PC-9 (cell line): ENCODE results near the gene DNM3. TPM values are rescaled to one million over a fixed set of nuclear protein-coding genes. Genes with fewer than 3 reads are reported as not detected.

Experiments
- BruUV-seq: library from RNA; stranded (reverse); fragments of 400-500 nt; replicated peaks from 2 replicates; lab custom pipeline; 2021; lab: Mats Ljungman, UMichigan
- CTCF ChIA-PET: fragments of 300-600 bp; sonication (Branson Sonifier 250); formaldehyde crosslinking; loops from one replicate; lab custom pipeline; 2022; ENCODE audit warnings: antibody characterized with exemption; lab: Charles Lee
- POLR2A ChIA-PET: fragments of 300-600 bp; sonication (Branson Sonifier 250); formaldehyde crosslinking; loops from one replicate; lab custom pipeline; 2022; ENCODE audit warnings: antibody characterized with exemption; ENCODE audit not compliant: unreplicated experiment; lab: Charles Lee
- DNase-seq, 2 experiments: peaks; one replicate each; pipeline versions ENCODE4 v3.0.0 to v3.0.0-alpha.2; 2015 to 2022; ENCODE audit warnings: mixed read lengths in 1 of 2
- H2AFZ ChIP-seq: fragments of 200-600 bp; sonication (generic); 2 replicates; pipeline ENCODE4 v1.8.1; 2017; ENCODE audit warnings: antibody characterized with exemption
- H3F3A ChIP-seq: fragments of 200-600 bp; sonication (generic); 2 replicates; pipeline ENCODE4 v1.8.1; 2017; ENCODE audit warnings: antibody characterized with exemption, mild to moderate bottlenecking, low read depth; ENCODE audit not compliant: insufficient read depth
- H3K27ac ChIP-seq: fragments of 200-600 bp; sonication (generic); 2 replicates; pipeline ENCODE4 v1.6.1; 2016; ENCODE audit warnings: mixed run types
- H3K27me3 ChIP-seq: fragments of 200-600 bp; sonication (generic); 2 replicates; pipeline ENCODE4 v1.6.1; 2016; ENCODE audit warnings: low read depth, mixed run types; ENCODE audit not compliant: insufficient read depth
- H3K36me3 ChIP-seq: fragments of 200-600 bp; sonication (generic); 2 replicates; pipeline ENCODE4 v1.6.1; 2016; ENCODE audit warnings: low read depth, mixed run types
- H3K4me1 ChIP-seq: fragments of 200-600 bp; sonication (generic); replicated peaks from 2 replicates; pipeline ENCODE4 v1.6.1; 2016; ENCODE audit warnings: mixed run types; ENCODE audit not compliant: insufficient read depth
- H3K4me2 ChIP-seq: fragments of 200-600 bp; sonication (generic); 2 replicates; pipeline ENCODE4 v1.6.1; 2017; ENCODE audit warnings: mixed run types
- H3K4me3 ChIP-seq: fragments of 200-600 bp; sonication (generic); 2 replicates; pipeline ENCODE4 v1.6.1; 2016; ENCODE audit warnings: mixed run types
- H3K79me2 ChIP-seq: fragments of 200-600 bp; sonication (generic); 2 replicates; pipeline ENCODE4 v1.6.1; 2017; ENCODE audit warnings: low read depth, mixed run types
- H3K9me2 ChIP-seq: fragments of 200-600 bp; sonication (generic); 2 replicates; pipeline ENCODE4 v1.8.1; 2017; ENCODE audit warnings: mild to moderate bottlenecking; ENCODE audit not compliant: insufficient read depth
- H3K9me3 ChIP-seq: fragments of 200-600 bp; sonication (generic); 2 replicates; pipeline ENCODE4 v1.8.1; 2016; ENCODE audit warnings: low read depth; ENCODE audit not compliant: insufficient read depth
- H4K20me1 ChIP-seq: fragments of 200-600 bp; sonication (generic); 2 replicates; pipeline ENCODE4 v1.8.1; 2017; ENCODE audit not compliant: insufficient read depth
- CTCF ChIP-seq: fragments of 200-600 bp; sonication (generic); conservative IDR thresholded peaks from 2 replicates; pipeline ENCODE4 v1.6.1; 2017; ENCODE audit warnings: mixed run types, antibody characterized with exemption, mild to moderate bottlenecking, moderate library complexity
- EZH2 ChIP-seq: fragments of 200-600 bp; sonication (generic); IDR thresholded peaks from 2 replicates; pipeline ENCODE4 v1.8.0; 2017; ENCODE audit warnings: antibody characterized with exemption, low read depth
- intact Hi-C: fragments of 100-400 bp; cut with micrococcal nuclease; formaldehyde crosslinking; loops from one replicate; pipeline ENCODE4 v1.10.0; 2022; ENCODE audit not compliant: unreplicated experiment
- total RNA-seq: library from RNA; stranded (reverse); gene quantifications from 2 replicates; pipeline ENCODE4 v1.2.3, GENCODE V29; 2021

The DNM3 gene
- total RNA-seq, 1 experiment from 2014 or later, result 1.7 TPM

GRCh38 chr1:171922999-171923398 lies 81.7 kb downstream of the DNM3 start:
- Histone ChIP-seq H3K27me3 (no peaks in the 10 kb centered on the region), H3K4me3 (no peak overlapping the region), H3K36me3 (no peaks in the 10 kb centered on the region), H3K9me2 (no peaks in the 10 kb centered on the region; the same call in 1 of the 2 replicates), H3K4me2 (no peak overlapping the region), H3K4me1 (no peaks in the 10 kb centered on the region), H2AFZ (no peak overlapping the region), H3K79me2 (no peaks in the 10 kb centered on the region), H3K27ac (no peak overlapping the region), H4K20me1 (no peaks in the 10 kb centered on the region), H3K9me3 (no peaks in the 10 kb centered on the region), H3F3A (no peaks in the 10 kb centered on the region)
- ChIA-PET CTCF (interaction anchor here (0.7 kb wide), 1 partner anchor 249 kb away, joined by 3 read pairs; no protein-coding TSS in a partner anchor), POLR2A (no interaction called here)
- intact Hi-C loops, result no loop called here
- BruUV-seq, result no TSS peak
- no peak for DNase-seq
- TF ChIP-seq CTCF (no peak), EZH2 (no peak)

- no peaks in the 10 kb centered on the region for H3K27me3 ChIP-seq
- BruUV-seq, result no TSS peak
- H3K79me2 ChIP-seq, result no peaks in the 10 kb centered on the region
- H3K36me3 ChIP-seq, result no peaks in the 10 kb centered on the region
- H3K4me1 ChIP-seq, result no peaks in the 10 kb centered on the region
- ChIA-PET CTCF (no interaction called here), POLR2A (interaction anchor here (0.6 kb wide), 1 partner anchor 15 kb away, joined by 4 read pairs; no protein-coding TSS in a partner anchor)
- H4K20me1 ChIP-seq, result no peaks in the 10 kb centered on the region
- no peak overlapping the region for H3K4me3 ChIP-seq
- H3K4me2 ChIP-seq, result no peak overlapping the region
- no peaks in the 10 kb centered on the region for H3F3A ChIP-seq
- H3K9me3 ChIP-seq, result no peaks in the 10 kb centered on the region
- intact Hi-C loops, result no loop called here
- no peak overlapping the region for H2AFZ ChIP-seq
- DNase-seq, result no peak
- no peaks in the 10 kb centered on the region for H3K9me2 ChIP-seq
- H3K27ac ChIP-seq, result no peak overlapping the region
- TF ChIP-seq EZH2 (no peak), CTCF (no peak; the same call in 1 of the 2 replicates)
Observed at GRCh38 chr1:171929121-171929520, 87.8 kb downstream of the DNM3 start.

DNA sequence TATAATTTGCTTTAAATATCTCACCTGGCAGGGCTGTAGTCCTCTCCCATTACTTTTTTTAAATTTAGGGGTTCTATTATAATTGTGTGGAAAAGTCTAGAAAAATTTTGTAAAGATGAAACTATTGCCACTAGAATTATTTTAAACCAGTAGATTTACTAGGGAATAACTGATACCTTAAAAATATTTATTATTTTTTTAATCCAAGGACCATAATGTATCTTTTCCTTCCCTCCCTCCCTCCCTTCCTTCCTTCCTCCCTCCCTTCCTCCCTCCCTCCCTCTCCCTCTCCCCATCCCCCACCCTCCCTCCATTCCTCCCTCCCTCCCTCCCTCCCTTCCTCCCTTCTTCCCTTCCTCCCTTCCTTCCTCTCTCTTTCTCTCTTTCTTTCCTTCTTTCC lies 90.5 kb downstream of the DNM3 start:
- Histone ChIP-seq H3K4me2 (no peak overlapping the region), H4K20me1 (no peaks in the 10 kb centered on the region), H3K9me2 (no peaks in the 10 kb centered on the region), H3K36me3 (no peaks in the 10 kb centered on the region), H3K4me3 (no peak overlapping the region), H3K79me2 (no peaks in the 10 kb centered on the region), H3K27me3 (no peaks in the 10 kb centered on the region), H2AFZ (no peak overlapping the region), H3K4me1 (no peaks in the 10 kb centered on the region), H3K9me3 (no peaks in the 10 kb centered on the region), H3F3A (no peaks in the 10 kb centered on the region), H3K27ac (no peak overlapping the region)
- CTCF ChIA-PET, result no interaction called here
- no TSS peak for BruUV-seq
- TF ChIP-seq EZH2 (no peak), CTCF (no peak)
- DNase-seq, result no peak
- intact Hi-C loops, result no loop called here
- POLR2A ChIA-PET, result no interaction called here
